Activated CD8-positive, alpha-beta memory T cell treated with anti-CD3 and anti-CD28 coated beads, Interleukin-2, amount 10 ng/mL, durations not matched to agents 7 days and 5 days (primary cell): ENCODE data around the gene SOCS1. TPM values are rescaled to one million over a fixed set of nuclear protein-coding genes. Genes with fewer than 3 reads are reported as not detected.

Source experiments
- ATAC-seq: fragments of 150-1000 bp; cut with Tn5 transposase; one replicate; pipeline ENCODE4 v1.10.0; 2021; ENCODE audit warnings: moderate library complexity
- CTCF ChIA-PET: fragments of 350-600 bp; sonication (Branson Sonifier 250); formaldehyde crosslinking; loops from one replicate; lab custom pipeline; 2021; ENCODE audit warnings: antibody characterized with exemption; lab: Charles Lee
- DNase-seq: peaks from one replicate; pipeline ENCODE4 v3.0.0-alpha.2; 2020
- H3K27ac Mint-ChIP-seq: one replicate; pipeline ENCODE4 v1.8.0; 2021; ENCODE audit warnings: mild to moderate bottlenecking, mixed read lengths
- H3K27me3 Mint-ChIP-seq: one replicate; pipeline ENCODE4 v1.8.0; 2021; ENCODE audit warnings: mixed read lengths
- H3K36me3 Mint-ChIP-seq: one replicate; pipeline ENCODE4 v1.8.0; 2021; ENCODE audit warnings: mild to moderate bottlenecking, mixed read lengths
- H3K4me1 Mint-ChIP-seq: one replicate; pipeline ENCODE4 v1.8.0; 2021; ENCODE audit warnings: mixed read lengths
- H3K4me3 Mint-ChIP-seq: one replicate; pipeline ENCODE4 v1.8.0; 2021; ENCODE audit warnings: mild to moderate bottlenecking, moderate library complexity, mixed read lengths
- H3K9me3 Mint-ChIP-seq: one replicate; pipeline ENCODE4 v1.8.0; 2022; ENCODE audit warnings: low read depth, mixed read lengths
- total RNA-seq, 2 experiments: library from RNA; stranded (reverse); gene quantifications; one replicate each; pipeline ENCODE4 v1.2.3, GENCODE V29; 2021

SOCS1 gene
- total RNA-seq, 2 experiments from 2014 or later, result 158 to 200 TPM

DNA sequence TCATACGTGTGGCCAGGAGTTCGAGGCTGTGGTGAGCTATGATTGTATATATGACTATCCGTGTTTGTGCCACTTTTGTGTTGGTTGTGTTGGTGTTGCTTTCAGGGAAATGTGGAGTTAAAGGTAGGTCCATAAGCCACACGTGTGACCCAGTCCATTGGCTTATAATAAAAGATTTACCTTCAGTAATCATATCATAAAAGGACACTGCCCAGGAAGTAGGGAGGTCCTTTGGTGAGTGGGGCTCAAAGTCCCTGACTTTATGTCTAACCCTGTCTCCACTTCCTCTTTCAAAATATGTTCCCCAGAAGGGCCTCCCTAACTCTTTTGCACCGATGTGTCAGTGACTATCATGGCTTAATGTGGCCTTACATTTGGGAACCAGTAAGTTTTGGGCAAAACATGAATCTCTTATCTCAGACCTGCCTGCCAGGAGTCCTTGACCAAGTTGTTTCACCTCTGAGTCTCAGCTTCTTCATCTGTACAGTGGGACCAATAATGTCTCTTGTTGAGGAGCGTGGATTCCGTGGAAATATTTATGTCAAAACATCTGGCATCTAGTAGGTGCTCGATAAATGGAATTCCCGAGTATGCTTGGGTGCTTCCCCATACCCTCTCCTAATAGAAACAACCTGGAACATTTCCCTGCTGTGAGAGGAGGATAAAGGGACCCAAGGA is 8.3 kb upstream of the SOCS1 start:
- Mint-ChIP-seq H3K9me3 (no peaks in the 10 kb centered on the region), H3K27ac (peak overlapping the region; percentile 33), H3K27me3 (peaks cover 36% of the 10 kb centered on the region), H3K36me3 (no peaks in the 10 kb centered on the region), H3K4me1 (peaks cover 24% of the 10 kb centered on the region), H3K4me3 (peak overlapping the region; percentile 2)
- ATAC-seq, result peak; percentile 35
- CTCF ChIA-PET, result interaction anchor here (1.3 to 1.4 kb wide), 2 partner anchors 108 to 284 kb away, joined by 3 to 4 read pairs; no protein-coding TSS in a partner anchor
- no peak for DNase-seq

DNA sequence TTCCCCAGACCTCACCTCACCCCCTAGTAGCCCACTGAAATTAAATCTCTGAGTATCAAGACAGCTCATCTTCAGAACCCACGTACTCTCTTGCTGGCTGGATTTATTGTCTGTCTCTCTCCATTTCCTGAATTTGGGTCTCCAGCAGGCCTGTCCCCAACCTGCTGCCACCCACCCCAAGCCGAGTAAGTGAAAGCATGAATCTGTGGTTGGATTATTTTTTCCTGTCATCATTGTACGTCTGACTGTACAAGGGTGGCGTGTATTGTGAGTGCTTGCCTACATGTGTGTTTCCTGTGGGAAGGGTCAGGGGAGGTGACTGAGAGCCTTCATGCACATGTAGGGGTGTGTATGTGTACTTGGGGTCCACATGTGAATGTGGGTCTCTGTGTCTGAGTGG is 7.7 kb upstream of the SOCS1 start:
- peak; percentile 76 for ATAC-seq
- H3K9me3 Mint-ChIP-seq, result no peaks in the 10 kb centered on the region
- peak overlapping the region; percentile 2 for H3K4me3 Mint-ChIP-seq
- H3K36me3 Mint-ChIP-seq, result no peaks in the 10 kb centered on the region
- peak overlapping the region; percentile 33 for H3K27ac Mint-ChIP-seq
- CTCF ChIA-PET, result interaction anchor here (0.6 to 1.4 kb wide), 3 partner anchors 108 to 283 kb away, joined by 3 to 4 read pairs (median 3); no protein-coding TSS in a partner anchor
- peak; percentile 75 for DNase-seq
- H3K4me1 Mint-ChIP-seq, result peaks cover 29% of the 10 kb centered on the region
- H3K27me3 Mint-ChIP-seq, result peaks cover 36% of the 10 kb centered on the region

DNA sequence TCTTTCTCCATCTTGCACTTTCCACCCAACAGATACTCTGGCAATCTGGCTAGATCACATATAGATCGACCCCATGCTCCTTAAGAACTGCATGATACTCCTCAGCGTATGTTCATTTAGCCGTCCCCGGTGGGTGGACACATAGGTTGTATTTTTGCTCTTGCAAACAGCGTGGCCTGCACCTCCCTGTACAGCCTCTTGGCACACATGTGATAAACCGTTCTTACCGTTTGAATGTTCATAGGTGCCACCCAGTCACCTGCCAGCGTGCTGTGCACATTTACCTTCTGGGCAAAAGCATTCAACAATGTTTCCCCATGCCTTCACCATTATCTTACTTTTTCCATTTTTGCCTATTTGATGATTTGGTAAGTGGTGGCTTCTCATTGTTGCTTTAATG is 6.9 kb upstream of the SOCS1 start:
- CTCF ChIA-PET, result interaction anchor here (0.6 to 1.8 kb wide), 4 partner anchors 109 to 298 kb away, joined by 3 to 6 read pairs (median 4); no protein-coding TSS in a partner anchor
- H3K27ac Mint-ChIP-seq, result no peak overlapping the region

DNA sequence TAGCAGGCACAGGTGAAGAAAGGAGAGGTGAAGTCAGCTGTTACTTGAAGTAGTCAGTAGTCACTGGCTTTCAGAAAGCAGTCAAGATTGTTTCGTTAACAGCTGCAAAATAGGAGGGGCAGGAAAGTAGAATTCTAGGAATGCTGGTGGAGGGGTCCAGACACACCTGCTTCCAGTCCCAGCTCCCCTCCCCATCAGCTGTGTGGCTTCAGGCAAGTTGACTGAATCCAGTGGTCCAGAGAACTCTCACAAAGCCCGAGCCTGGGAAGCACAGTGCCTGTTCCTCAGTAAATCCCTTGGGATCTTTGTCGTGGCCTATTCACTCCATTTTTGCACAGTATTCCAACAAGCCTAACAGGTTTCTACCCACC is 4.6 kb upstream of the SOCS1 start:
- no peak overlapping the region for H3K27ac Mint-ChIP-seq
- DNase-seq (no peak), ATAC-seq (no peak)
- no peaks in the 10 kb centered on the region for H3K9me3 Mint-ChIP-seq
- H3K27me3 Mint-ChIP-seq, result peaks cover 19% of the 10 kb centered on the region
- H3K36me3 Mint-ChIP-seq, result peaks cover 2% of the 10 kb centered on the region
- no peak overlapping the region for H3K4me3 Mint-ChIP-seq
- H3K4me1 Mint-ChIP-seq, result peaks cover 47% of the 10 kb centered on the region
- CTCF ChIA-PET, result interaction anchor here (0.9 to 7.2 kb wide), 3 partner anchors 49 to 111 kb away, joined by 3 to 38 read pairs (median 3); no protein-coding TSS in a partner anchor

More for the DNA sequence above, 6.9 kb upstream of the SOCS1 start:
- Mint-ChIP-seq H3K4me1 (peaks cover 37% of the 10 kb centered on the region), H3K9me3 (no peaks in the 10 kb centered on the region), H3K4me3 (no peak overlapping the region), H3K27me3 (peaks cover 30% of the 10 kb centered on the region), H3K36me3 (no peaks in the 10 kb centered on the region)
- no peak for ATAC-seq
- no peak for DNase-seq

DNA sequence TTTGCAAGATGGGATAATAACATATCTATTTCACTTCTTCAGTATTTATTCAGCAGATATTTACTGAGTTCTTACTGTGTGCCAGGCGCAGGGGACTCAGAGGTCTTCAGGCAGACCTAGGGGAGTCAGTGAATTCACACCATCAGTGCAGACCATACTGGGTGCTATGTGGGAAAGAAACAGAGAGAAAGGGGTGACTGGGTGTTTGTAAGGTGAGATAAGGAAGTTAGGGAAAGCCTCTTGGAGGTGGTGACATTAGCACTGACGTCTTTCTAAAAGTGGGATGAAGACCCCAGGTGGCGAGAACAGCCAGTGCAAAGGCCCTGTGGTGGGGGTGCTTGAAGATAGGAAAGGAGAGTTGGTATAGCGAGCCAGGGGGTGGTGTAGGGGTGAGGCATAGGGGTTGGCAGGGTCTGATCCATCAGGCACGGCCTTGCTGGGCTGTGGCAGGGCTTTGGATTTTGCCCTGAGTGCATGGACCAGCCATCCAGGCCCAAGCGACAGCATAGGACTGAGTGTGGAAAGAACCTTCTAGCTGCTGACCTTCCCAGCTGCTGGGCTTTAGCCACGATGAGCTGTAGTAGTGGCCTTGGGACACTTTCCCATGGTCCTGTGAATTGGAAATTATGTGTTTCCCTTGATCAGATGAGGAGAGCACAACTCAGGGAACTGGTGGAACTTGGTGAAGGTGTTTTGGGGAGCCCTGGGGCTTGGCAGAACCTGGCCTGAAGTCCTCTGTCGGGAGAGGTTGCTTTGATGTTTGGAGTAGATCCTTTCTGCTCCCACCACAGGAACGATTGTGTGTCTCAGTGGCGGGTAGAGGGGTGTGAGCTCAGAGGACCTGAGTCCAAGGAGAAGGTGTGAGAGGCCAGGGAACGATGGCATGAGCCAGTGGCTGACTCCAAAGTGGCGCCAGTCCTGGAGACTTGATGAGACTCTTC is 3.9 kb upstream of the SOCS1 start:
- Mint-ChIP-seq H3K9me3 (no peaks in the 10 kb centered on the region), H3K36me3 (peaks cover 5% of the 10 kb centered on the region), H3K4me1 (peaks cover 46% of the 10 kb centered on the region), H3K4me3 (no peak overlapping the region), H3K27me3 (peaks cover 19% of the 10 kb centered on the region), H3K27ac (no peak overlapping the region)
- DNase-seq (no peak), ATAC-seq (no peak)
- CTCF ChIA-PET, result interaction anchor here (0.9 to 7.2 kb wide), 10 partner anchors 9 to 291 kb away, joined by 3 to 257 read pairs (median 3); partner anchors contain the start of gene TNP2

DNA sequence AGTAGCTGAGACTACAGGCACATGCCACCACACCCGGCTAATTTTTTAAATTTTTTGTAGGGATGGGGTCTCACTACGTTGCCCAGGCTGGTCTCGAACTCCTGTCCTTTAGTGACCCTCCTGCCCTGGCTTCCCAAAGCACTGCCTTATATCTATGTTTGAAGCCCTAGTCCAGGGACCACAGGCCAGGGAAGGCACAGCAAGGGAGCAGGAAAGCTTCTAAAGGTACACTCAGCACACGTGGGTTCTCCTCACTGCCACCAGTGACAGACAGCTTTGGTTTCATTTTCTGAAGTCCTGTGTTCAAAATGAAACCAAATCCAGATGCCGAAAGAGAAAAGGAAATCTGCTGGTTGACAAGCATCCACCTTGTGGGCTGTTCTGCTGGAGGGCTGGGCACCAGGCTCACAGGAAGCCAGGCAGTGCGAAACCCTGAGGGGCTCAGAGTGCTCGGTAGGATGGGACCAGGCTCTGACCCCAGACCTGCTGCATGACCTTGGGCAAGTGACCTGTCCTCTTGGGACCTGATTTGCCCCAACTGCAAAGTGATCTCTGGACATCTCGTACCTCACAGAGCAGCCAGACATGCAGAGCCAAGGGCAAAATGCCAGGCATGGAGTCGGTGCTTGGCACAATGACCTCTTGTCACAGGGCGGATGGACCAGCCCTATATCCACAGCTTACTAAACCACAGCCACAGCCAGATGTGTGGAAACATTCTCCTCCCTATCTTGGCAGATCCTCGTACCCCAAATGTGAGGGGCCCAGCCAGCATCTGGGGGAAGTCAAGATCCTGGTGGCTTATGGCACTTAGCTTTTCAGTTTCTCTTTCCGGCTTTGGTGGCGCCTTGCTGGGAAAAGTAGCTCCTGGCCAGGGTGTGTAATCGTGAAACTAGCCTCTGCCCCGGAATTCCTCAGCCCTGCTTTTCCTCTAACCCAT is 2.8 kb upstream of the SOCS1 start:
- H3K4me3 Mint-ChIP-seq, result peak overlapping the region; percentile 52
- H3K9me3 Mint-ChIP-seq, result no peaks in the 10 kb centered on the region
- H3K4me1 Mint-ChIP-seq, result peaks cover 35% of the 10 kb centered on the region
- H3K36me3 Mint-ChIP-seq, result peaks cover 14% of the 10 kb centered on the region
- peak; percentile 14 for ATAC-seq
- CTCF ChIA-PET, result interaction anchor here (1.0 to 7.2 kb wide), 14 partner anchors 11 to 290 kb away, joined by 3 to 257 read pairs (median 6); partner anchors contain the start of gene TNP2
- H3K27ac Mint-ChIP-seq, result peak overlapping the region; percentile 71
- peaks cover 19% of the 10 kb centered on the region for H3K27me3 Mint-ChIP-seq
- peak; percentile 81 for DNase-seq

DNA sequence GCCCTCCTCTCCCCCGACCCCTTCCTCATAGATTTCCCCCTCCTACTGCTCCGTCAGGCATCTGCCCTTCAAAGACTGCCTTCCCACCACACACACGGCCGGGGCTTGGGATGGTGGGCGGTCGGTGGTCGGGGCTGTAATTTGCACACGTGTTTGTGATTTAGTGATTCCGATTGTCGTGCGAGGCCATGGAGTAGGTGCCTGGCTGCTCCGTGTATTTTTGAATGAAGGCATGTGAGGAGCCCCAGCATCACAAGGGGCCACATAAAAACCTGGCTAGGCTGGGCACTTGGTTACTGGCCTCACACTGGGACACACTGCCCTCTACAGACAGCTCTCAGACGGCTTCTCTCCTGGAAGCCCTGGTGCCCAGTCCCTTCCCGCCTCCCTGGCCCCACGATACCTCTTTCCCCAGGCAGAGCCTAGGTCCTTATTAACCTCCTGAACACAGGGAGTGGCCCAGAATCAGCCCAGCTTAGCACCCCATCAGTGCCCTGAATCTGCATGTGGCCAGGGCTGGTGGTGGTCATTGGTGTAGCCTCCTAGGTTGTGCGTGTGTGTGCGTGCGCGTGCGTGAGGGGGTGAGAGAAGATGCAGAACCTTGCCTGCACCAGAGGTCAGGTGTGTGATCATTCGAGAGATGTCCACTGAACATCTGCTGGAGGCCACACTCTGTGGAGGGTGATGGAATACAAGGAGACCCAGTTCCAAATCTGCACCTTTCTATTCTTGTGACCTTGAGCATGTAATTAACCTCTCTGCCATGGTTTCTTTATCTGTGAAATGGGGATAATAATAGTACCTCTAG is 1.3 kb upstream of the SOCS1 start:
- ATAC-seq (peak; percentile 13), DNase-seq (peak; percentile 86)
- H3K9me3 Mint-ChIP-seq, result no peaks in the 10 kb centered on the region
- peaks cover 14% of the 10 kb centered on the region for H3K27me3 Mint-ChIP-seq
- CTCF ChIA-PET, result interaction anchor here (0.8 to 7.2 kb wide), 30 partner anchors 13 to 303 kb away, joined by 3 to 257 read pairs (median 8); no protein-coding TSS in a partner anchor
- peak overlapping the region; percentile 95 for H3K27ac Mint-ChIP-seq
- peak overlapping the region; percentile 97 for H3K4me3 Mint-ChIP-seq
- peaks cover 29% of the 10 kb centered on the region for H3K4me1 Mint-ChIP-seq
- peaks cover 29% of the 10 kb centered on the region for H3K36me3 Mint-ChIP-seq

DNA sequence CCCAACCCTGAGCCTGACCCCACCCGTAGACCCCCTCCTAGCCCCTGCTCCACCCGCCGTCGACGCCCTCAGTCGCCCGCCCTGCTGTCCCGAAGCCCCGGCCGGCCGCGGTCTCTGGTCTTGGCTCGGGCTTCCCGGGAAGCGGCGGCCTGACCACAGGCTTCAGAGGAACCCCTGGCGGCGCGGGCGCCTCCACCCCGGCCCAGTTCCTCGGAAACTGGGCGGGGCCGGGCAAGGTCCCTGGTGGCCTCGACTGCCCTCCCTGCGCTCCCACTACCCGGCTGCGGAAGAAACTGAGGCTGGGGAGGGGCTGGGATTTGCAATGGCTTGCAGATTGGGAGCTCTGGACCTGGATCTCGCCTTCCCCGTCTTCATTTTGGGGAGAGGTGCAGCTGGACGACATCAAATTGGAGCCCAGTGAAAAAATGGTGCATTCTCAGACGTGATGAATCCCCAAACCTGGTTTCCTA is 692 bp upstream of the SOCS1 start:
- ATAC-seq, result no peak
- Mint-ChIP-seq H3K36me3 (peaks cover 35% of the 10 kb centered on the region), H3K9me3 (no peaks in the 10 kb centered on the region), H3K27me3 (peaks cover 14% of the 10 kb centered on the region), H3K27ac (peak overlapping the region; percentile 95), H3K4me1 (peaks cover 35% of the 10 kb centered on the region), H3K4me3 (peak overlapping the region; percentile 97)
- CTCF ChIA-PET, result interaction anchor here (0.7 to 7.2 kb wide), 40 partner anchors 10 to 541 kb away, joined by 3 to 257 read pairs (median 6); partner anchors contain the start of genes PRM2 and ZC3H7A
- DNase-seq, result no peak

DNA sequence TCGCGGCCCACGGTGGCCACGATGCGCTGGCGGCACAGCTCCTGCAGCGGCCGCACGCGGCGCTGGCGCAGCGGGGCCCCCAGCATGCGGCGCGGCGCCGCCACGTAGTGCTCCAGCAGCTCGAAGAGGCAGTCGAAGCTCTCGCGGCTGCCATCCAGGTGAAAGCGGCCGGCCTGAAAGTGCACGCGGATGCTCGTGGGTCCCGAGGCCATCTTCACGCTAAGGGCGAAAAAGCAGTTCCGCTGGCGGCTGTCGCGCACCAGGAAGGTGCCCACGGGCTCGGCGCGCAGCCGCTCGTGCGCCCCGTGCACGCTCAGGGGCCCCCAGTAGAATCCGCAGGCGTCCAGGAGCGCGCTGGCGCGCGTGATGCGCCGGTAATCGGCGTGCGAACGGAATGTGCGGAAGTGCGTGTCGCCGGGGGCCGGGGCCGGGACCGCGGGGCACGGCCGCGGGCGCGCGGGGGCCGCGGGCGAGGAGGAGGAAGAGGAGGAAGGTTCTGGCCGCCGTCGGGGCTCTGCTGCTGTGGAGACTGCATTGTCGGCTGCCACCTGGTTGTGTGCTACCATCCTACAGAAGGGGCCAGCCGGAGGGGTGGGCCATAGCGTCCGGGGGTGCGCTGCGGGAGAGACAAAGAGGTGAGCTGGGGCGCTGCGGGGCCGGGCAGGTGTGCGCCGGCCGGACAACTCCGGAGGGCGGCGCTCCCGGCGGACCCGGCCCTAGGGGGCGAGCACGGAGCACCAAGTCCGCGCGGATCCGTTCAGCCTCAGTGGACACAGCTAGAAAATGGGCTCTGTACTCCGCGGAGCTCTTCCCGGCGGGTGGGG is 879 bp downstream of the SOCS1 start:
- ATAC-seq (peak; percentile 6), DNase-seq (peak; percentile 72)
- Mint-ChIP-seq H3K4me1 (peaks cover 47% of the 10 kb centered on the region), H3K36me3 (peaks cover 46% of the 10 kb centered on the region), H3K27me3 (peaks cover 6% of the 10 kb centered on the region), H3K27ac (peak overlapping the region; percentile 91), H3K9me3 (no peaks in the 10 kb centered on the region), H3K4me3 (peak overlapping the region; percentile 99)
- CTCF ChIA-PET, result interaction anchor here (0.8 to 7.2 kb wide), 45 partner anchors 9 to 487 kb away, joined by 3 to 257 read pairs (median 7); partner anchors contain the start of gene TXNDC11

DNA sequence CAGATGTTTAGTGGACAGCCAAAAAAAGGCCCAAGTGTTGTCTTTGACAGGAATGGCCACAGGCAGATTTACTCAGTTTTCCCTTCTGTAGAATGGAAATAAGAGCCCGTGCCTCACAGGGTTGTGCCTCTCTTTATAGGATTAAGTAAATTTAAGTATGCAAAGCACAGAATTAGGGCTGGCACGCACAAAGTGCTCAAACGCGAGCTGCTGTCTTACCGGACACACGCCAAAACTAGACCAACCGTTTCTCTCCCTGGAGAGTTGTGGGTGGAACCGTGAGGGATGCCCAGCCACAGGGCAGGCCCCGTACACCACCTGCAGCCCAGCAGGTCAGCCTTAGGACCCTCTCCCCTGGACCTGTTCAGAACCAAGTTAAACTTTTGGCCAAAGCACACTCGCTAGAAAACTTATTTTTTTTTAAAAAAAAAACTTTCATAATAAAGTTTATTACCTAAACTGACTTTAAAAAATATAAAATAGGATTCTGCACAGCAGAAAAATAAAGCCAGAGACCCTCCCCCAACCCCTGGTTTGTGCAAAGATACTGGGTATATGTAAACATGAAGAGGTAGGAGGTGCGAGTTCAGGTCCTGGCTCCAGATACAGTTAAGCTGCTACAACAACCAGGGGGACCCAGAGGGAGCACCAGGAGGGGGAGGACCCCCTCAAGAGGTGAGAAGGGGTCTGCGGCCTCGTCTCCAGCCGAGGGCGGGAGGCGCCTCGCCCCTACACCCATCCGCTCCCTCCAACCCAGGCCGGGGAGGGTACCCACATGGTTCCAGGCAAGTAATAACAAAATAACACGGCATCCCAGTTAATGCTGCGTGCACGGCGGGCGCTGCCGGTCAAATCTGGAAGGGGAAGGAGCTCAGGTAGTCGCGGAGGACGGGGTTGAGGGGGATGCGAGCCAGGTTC is 1.8 kb downstream of the SOCS1 start:
- H3K4me3 Mint-ChIP-seq, result peak overlapping the region; percentile 99
- ATAC-seq (no peak), DNase-seq (no peak)
- no peaks in the 10 kb centered on the region for H3K27me3 Mint-ChIP-seq
- H3K27ac Mint-ChIP-seq, result peak overlapping the region; percentile 91
- no peaks in the 10 kb centered on the region for H3K9me3 Mint-ChIP-seq
- peaks cover 50% of the 10 kb centered on the region for H3K36me3 Mint-ChIP-seq
- CTCF ChIA-PET, result interaction anchor here (0.6 to 7.2 kb wide), 26 partner anchors 8 to 488 kb away, joined by 3 to 257 read pairs (median 10); partner anchors contain the start of gene TXNDC11
- peaks cover 50% of the 10 kb centered on the region for H3K4me1 Mint-ChIP-seq
